GM21529 (cell line): Measurements from ENCODE around the gene RANBP1.
"Not testable (repeated sequence)": the region's sequence is repeated elsewhere in the genome, so short reads cannot be mapped to it uniquely, and the experiment has no call there.

Experiments used
- ATAC-seq: cut with Tn5 transposase; IDR thresholded peaks from one replicate; pipeline ENCODE4 v1.9.1; 2021; ENCODE audit not compliant: unreplicated experiment

Gene RANBP1

GRCh38 chr22:20148414-20148813 is 32.5 kb downstream of the RANBP1 start:
- ATAC-seq: no peak

- no peak for ATAC-seq
These were observed 33.6 kb downstream of the RANBP1 start for GRCh38 chr22:20149257-20150250.

- ATAC-seq: no peak
These were observed 34.7 kb downstream of the RANBP1 start, which contains the start of gene CCDC188 for GRCh38 chr22:20150381-20151275. CCDC188 (minus strand) TSS chr22:20151055; CDS start chr22:20150986, 69 bp downstream.

GRCh38 chr22:20151276-20151588 is 35.3 kb downstream of the RANBP1 start:
- ATAC-seq: no peak

- no peak for ATAC-seq
These were observed 36.6 kb downstream of the RANBP1 start for GRCh38 chr22:20152464-20152890.

GRCh38 chr22:20153945-20154344 is 38.0 kb downstream of the RANBP1 start:
- ATAC-seq: no peak

- no peak for ATAC-seq
These were observed 38.8 kb downstream of the RANBP1 start for GRCh38 chr22:20154602-20155187.

- ATAC-seq: no peak
These were observed 39.6 kb downstream of the RANBP1 start for GRCh38 chr22:20155330-20156041.

- ATAC-seq: no peak
These were observed 40.1 kb downstream of the RANBP1 start for GRCh38 chr22:20156042-20156389.

GRCh38 chr22:20156611-20157429 is 40.9 kb downstream of the RANBP1 start:
- ATAC-seq: no peak

GRCh38 chr22:20157430-20158183 is 41.7 kb downstream of the RANBP1 start:
- no peak for ATAC-seq

- no peak for ATAC-seq
These were observed 42.6 kb downstream of the RANBP1 start for GRCh38 chr22:20158391-20159036.

- no peak for ATAC-seq
These were observed 43.2 kb downstream of the RANBP1 start for GRCh38 chr22:20159076-20159475.

GRCh38 chr22:20159531-20159930 is 43.6 kb downstream of the RANBP1 start:
- not testable (repeated sequence) for ATAC-seq

- ATAC-seq: no peak
These were observed 44.1 kb downstream of the RANBP1 start for GRCh38 chr22:20160041-20160440.

GRCh38 chr22:20164863-20165262 is 49.0 kb downstream of the RANBP1 start:
- no peak for ATAC-seq

- no peak for ATAC-seq
These were observed 49.5 kb downstream of the RANBP1 start for GRCh38 chr22:20165421-20165820.

GRCh38 chr22:20165913-20166312 is 50.0 kb downstream of the RANBP1 start:
- no peak for ATAC-seq

- ATAC-seq: no peak
These were observed 50.8 kb downstream of the RANBP1 start for GRCh38 chr22:20166703-20167102.
